HEK293 (cell line): ENCODE data around the gene SH2D1B.

Source experiments
- CTCF ChIA-PET: fragments of 350-600 bp; formaldehyde crosslinking; extraction: SDS; loops from one replicate; lab custom pipeline; 2021; ENCODE audit warnings: antibody characterized with exemption; lab: Yijun Ruan, JAX
- POLR2A ChIA-PET: fragments of 300-600 bp; formaldehyde crosslinking; extraction: SDS; loops from one replicate; lab custom pipeline; 2020; ENCODE audit warnings: antibody characterized with exemption, inconsistent platforms; lab: Yijun Ruan, JAX
- H3K27ac ChIP-seq: fragments of 200-500 bp; sonication (Bioruptor generic); 2 replicates; pipeline ENCODE4 v1.5.1; 2014; ENCODE audit warnings: low read depth, low read length, control low read depth, inconsistent platforms; ENCODE audit errors: extremely low read depth
- H3K36me3 ChIP-seq, 2 experiments: fragments of 200-500 bp in 1 of 2; sonication (Bioruptor generic) in 1 of 2; 1 replicate in 1 of 2; 2 replicates in 1 of 2; pipeline ENCODE4 v1.5.1; 2014 to 2017; ENCODE audit warnings: inconsistent platforms in 2 of 2, low read length in 2 of 2; ENCODE audit not compliant: control insufficient read depth in 2 of 2, insufficient read depth in 1 of 2
- H3K4me1 ChIP-seq: fragments of 200-500 bp; sonication (Bioruptor generic); 2 replicates; pipeline ENCODE4 v1.5.1; 2014; ENCODE audit warnings: mild to moderate bottlenecking, low read length, inconsistent platforms; ENCODE audit not compliant: control insufficient read depth, insufficient read depth
- H3K4me3 ChIP-seq: 2 replicates; pipeline ENCODE4 v1.5.1; 2011; ENCODE audit warnings: low read depth, mild to moderate bottlenecking, control low read depth, low read length, moderate library complexity
- H3K9me3 ChIP-seq: fragments of 200-500 bp; sonication (Bioruptor generic); 2 replicates; pipeline ENCODE4 v1.5.1; 2014; ENCODE audit warnings: low read depth, low read length, inconsistent platforms; ENCODE audit not compliant: control insufficient read depth, insufficient read depth
- BCL11A ChIP-seq: fragments of 450-650 bp; formaldehyde crosslinking; IDR thresholded peaks from 2 replicates; pipeline ENCODE4 v1.5.1; 2016; ENCODE audit warnings: low read depth, missing biosample characterization, missing genetic modification characterization
- EGR2 ChIP-seq: fragments of 450-650 bp; formaldehyde crosslinking; IDR thresholded peaks from 2 replicates; pipeline ENCODE4 v1.5.1; 2016; ENCODE audit warnings: low read depth, missing biosample characterization, missing genetic modification characterization
- GLIS1 ChIP-seq: fragments of 450-650 bp; formaldehyde crosslinking; IDR thresholded peaks from 2 replicates; pipeline ENCODE4 v1.5.1; 2016; ENCODE audit warnings: missing biosample characterization, missing genetic modification characterization
- HOXC10 ChIP-seq: sonication (generic); formaldehyde crosslinking; IDR thresholded peaks from 2 replicates; pipeline ENCODE4 v1.8.1; 2023; ENCODE audit warnings: mild to moderate bottlenecking, missing genetic modification reagents
- KLF10 ChIP-seq: fragments of 450-650 bp; IDR thresholded peaks from 2 replicates; pipeline ENCODE4 v1.5.1; 2018; ENCODE audit warnings: missing biosample characterization, mild to moderate bottlenecking, missing genetic modification characterization
- MEIS1 ChIP-seq: sonication (generic); formaldehyde crosslinking; IDR thresholded peaks from 2 replicates; pipeline ENCODE4 v1.8.1; 2022; ENCODE audit warnings: missing genetic modification reagents, mild to moderate bottlenecking, borderline replicate concordance
- SP2 ChIP-seq: fragments of 450-650 bp; formaldehyde crosslinking; IDR thresholded peaks from 2 replicates; pipeline ENCODE4 v1.5.1; 2016; ENCODE audit warnings: missing biosample characterization, missing genetic modification characterization
- TRIM28 ChIP-seq: IDR thresholded peaks from 2 replicates; pipeline ENCODE4 v1.6.1; 2011; ENCODE audit warnings: low read length, control low read depth, borderline replicate concordance
- WT1 ChIP-seq: fragments of 450-650 bp; formaldehyde crosslinking; IDR thresholded peaks from 2 replicates; pipeline ENCODE4 v1.5.1; 2016; ENCODE audit warnings: missing biosample characterization, missing genetic modification characterization
- ZBTB1 ChIP-seq: fragments of 450-650 bp; formaldehyde crosslinking; IDR thresholded peaks from 2 replicates; pipeline ENCODE4 v1.5.1; 2016; ENCODE audit warnings: missing biosample characterization, missing genetic modification characterization
- ZBTB8A ChIP-seq: fragments of 450-650 bp; formaldehyde crosslinking; IDR thresholded peaks from 2 replicates; pipeline ENCODE4 v1.5.1; 2016; ENCODE audit warnings: missing biosample characterization, missing genetic modification characterization
- ZNF174 ChIP-seq: fragments of 450-650 bp; formaldehyde crosslinking; IDR thresholded peaks from 2 replicates; pipeline ENCODE4 v1.5.0; 2017; ENCODE audit warnings: missing biosample characterization, mild to moderate bottlenecking, missing genetic modification characterization
- ZNF266 ChIP-seq: fragments of 450-650 bp; formaldehyde crosslinking; IDR thresholded peaks from 2 replicates; pipeline ENCODE4 v1.5.1; 2016; ENCODE audit warnings: missing biosample characterization, missing genetic modification characterization, low read depth
- ZNF341 ChIP-seq: fragments of 450-650 bp; formaldehyde crosslinking; IDR thresholded peaks from 2 replicates; pipeline ENCODE4; 2016; ENCODE audit warnings: low read depth, missing biosample characterization, missing genetic modification characterization
- ZNF37A ChIP-seq: fragments of 450-650 bp; IDR thresholded peaks from 2 replicates; pipeline ENCODE4 v1.5.1; 2018; ENCODE audit warnings: missing biosample characterization, missing genetic modification characterization
- ZNF423 ChIP-seq: fragments of 450-650 bp; formaldehyde crosslinking; IDR thresholded peaks from 2 replicates; pipeline ENCODE4 v1.5.1; 2016; ENCODE audit warnings: missing biosample characterization, missing genetic modification characterization
- ZNF426 ChIP-seq: fragments of 450-650 bp; formaldehyde crosslinking; IDR thresholded peaks from 2 replicates; pipeline ENCODE4 v1.5.1; 2017; ENCODE audit warnings: missing biosample characterization, missing genetic modification characterization, mild to moderate bottlenecking, inconsistent platforms, moderate library complexity
- ZNF548 ChIP-seq: fragments of 450-650 bp; formaldehyde crosslinking; IDR thresholded peaks from 2 replicates; pipeline ENCODE4 v1.5.1; 2016; ENCODE audit warnings: missing biosample characterization, missing genetic modification characterization
- ZNF664 ChIP-seq: fragments of 450-650 bp; formaldehyde crosslinking; IDR thresholded peaks from 2 replicates; pipeline ENCODE4 v1.5.1; 2016; ENCODE audit warnings: missing biosample characterization, missing genetic modification characterization
- ZNF677 ChIP-seq: fragments of 450-650 bp; IDR thresholded peaks from 2 replicates; pipeline ENCODE4 v1.5.0; 2018; ENCODE audit warnings: missing biosample characterization, mild to moderate bottlenecking, missing genetic modification characterization, moderate library complexity
- ZNF837 ChIP-seq: fragments of 450-650 bp; formaldehyde crosslinking; IDR thresholded peaks from 2 replicates; pipeline ENCODE4 v1.5.1; 2016; ENCODE audit warnings: missing biosample characterization, missing genetic modification characterization
- TF ChIP-seq, protein P1 (sequence below): fragments of 450-650 bp; formaldehyde crosslinking; optimal IDR thresholded peaks from 2 replicates; pipeline ENCODE3; 2016; ENCODE audit warnings: missing biosample characterization, mild to moderate bottlenecking, missing genetic modification characterization
- TF ChIP-seq, protein P2 (sequence below): fragments of 450-650 bp; formaldehyde crosslinking; conservative IDR thresholded peaks from 2 replicates; pipeline ENCODE4 v1.5.1; 2016; ENCODE audit warnings: low read depth, missing biosample characterization, missing genetic modification characterization
- TF ChIP-seq, protein P3 (sequence below): fragments of 450-650 bp; formaldehyde crosslinking; IDR thresholded peaks from 2 replicates; pipeline ENCODE4 v1.5.1; 2017; ENCODE audit warnings: missing biosample characterization, mild to moderate bottlenecking, missing genetic modification characterization, moderate library complexity

SH2D1B gene

DNA sequence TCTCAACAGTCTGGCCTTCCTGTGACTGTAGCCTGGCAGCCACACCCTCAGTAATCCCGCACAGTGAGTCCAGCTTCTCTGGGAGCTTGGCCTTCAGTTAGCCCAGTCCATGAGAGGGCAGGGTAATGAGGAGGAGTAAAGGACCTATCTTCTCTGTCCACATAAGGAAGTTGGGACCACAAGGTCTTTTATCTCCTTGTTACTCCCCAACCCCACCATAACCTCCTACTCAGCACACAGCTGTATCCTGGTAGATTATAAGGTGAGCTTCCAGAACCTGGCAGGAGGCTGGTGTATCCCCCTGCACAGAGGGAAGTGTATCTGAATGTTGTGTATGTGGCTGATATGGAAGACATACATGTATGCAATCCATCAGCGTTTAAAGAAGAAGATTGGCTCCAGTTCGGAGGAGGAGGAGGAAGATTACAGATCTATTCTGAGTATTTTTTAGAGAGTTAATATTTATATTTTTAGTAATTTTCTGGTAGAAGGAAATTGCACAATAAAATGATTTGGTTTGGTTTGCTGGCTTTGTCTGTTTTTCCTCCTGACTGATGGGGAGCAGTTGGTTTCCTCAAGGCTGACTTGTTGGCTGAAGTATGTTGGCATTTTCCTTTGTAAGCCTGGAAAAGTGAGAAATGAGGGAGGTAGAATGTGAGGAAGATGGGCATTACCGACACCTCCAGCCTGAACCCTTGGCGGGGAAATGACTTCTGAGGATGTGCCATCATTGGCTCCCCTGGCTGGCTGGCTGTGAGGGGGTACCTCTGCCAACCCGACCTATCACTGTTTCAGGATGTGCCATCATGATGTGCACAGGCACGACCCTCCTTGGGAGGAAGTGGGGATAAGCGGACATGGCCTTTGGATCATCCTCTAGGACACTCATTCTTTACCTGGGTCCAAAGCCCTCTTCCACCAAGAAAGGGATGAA lies 25.4 kb downstream of the SH2D1B start:
- H3K4me1 ChIP-seq, result no peaks in the 10 kb centered on the region
- POLR2A ChIA-PET, result no interaction called here
- CTCF ChIA-PET, result interaction anchor here (0.6 to 1.2 kb wide), 2 partner anchors 139 to 330 kb away, joined by 3 read pairs; no protein-coding TSS in a partner anchor
- peaks cover 0 to 16% of the 10 kb centered on the region in 2 experiments; a peak in 1 of 3 replicates for H3K36me3 ChIP-seq
- no peak overlapping the region for H3K4me3 ChIP-seq
- no peak for TF ChIP-seq ZBTB8A (tag by site-specific recombination)
- TF ChIP-seq, protein P1, sequence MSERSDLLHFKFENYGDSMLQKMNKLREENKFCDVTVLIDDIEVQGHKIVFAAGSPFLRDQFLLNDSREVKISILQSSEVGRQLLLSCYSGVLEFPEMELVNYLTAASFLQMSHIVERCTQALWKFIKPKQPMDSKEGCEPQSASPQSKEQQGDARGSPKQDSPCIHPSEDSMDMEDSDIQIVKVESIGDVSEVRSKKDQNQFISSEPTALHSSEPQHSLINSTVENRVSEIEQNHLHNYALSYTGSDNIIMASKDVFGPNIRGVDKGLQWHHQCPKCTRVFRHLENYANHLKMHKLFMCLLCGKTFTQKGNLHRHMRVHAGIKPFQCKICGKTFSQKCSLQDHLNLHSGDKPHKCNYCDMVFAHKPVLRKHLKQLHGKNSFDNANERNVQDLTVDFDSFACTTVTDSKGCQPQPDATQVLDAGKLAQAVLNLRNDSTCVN (tag by site-specific recombination), result no peak
- TF ChIP-seq ZNF426 (tag by site-specific recombination), result no peak
- TF ChIP-seq SP2 (tag by site-specific recombination), result no peak
- no peak for TF ChIP-seq ZNF664 (tag by site-specific recombination)
- no peak for TF ChIP-seq ZNF548
- TF ChIP-seq ZNF37A, result no peak
- no peak for TF ChIP-seq ZNF174
- no peak for TF ChIP-seq ZNF266 (tag by site-specific recombination)
- no peak overlapping the region for H3K27ac ChIP-seq
- no peaks in the 10 kb centered on the region for H3K9me3 ChIP-seq

DNA sequence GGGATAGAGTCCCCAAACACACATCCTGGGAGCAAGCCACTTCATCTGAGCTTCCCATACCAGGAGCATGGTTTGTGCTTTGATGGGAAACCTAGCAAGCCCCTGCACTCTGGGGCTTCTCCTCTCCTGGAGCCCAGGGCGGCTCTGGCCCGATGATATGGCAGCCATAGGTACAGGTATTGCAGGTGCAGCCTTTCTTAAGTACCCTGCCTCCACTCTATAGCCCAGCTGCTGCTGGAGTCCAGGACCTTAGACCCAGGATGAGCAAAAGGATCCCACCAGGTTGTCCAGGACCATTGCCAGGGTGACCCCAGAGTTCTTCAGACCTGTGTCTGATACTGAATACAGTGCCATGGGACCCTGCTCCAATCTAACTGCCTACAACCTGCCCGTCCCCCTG lies 26.2 kb downstream of the SH2D1B start:
- Histone ChIP-seq H3K27ac (no peak overlapping the region), H3K36me3 (peaks cover 0 to 16% of the 10 kb centered on the region in 2 experiments; a peak in 1 of 3 replicates), H3K9me3 (no peaks in the 10 kb centered on the region), H3K4me3 (no peak overlapping the region), H3K4me1 (no peaks in the 10 kb centered on the region)
- ChIA-PET CTCF (interaction anchor here (1.2 kb wide), 1 partner anchor 329 kb away, joined by 3 read pairs; no protein-coding TSS in a partner anchor), POLR2A (no interaction called here)
- TF ChIP-seq ZNF341 (no peak), HOXC10 (CRISPR knock-in tag) (no peak), KLF10 (tag by site-specific recombination) (no peak), ZNF423 (tag by site-specific recombination) (no peak), ZNF677 (tag by site-specific recombination) (no peak), TRIM28 (no peak), GLIS1 (tag by site-specific recombination) (no peak), ZNF837 (tag by site-specific recombination) (no peak), ZBTB1 (tag by site-specific recombination) (no peak), WT1 (no peak), BCL11A (tag by site-specific recombination) (no peak), MEIS1 (CRISPR knock-in tag) (no peak), EGR2 (tag by site-specific recombination) (no peak)
- TF ChIP-seq, protein P2, sequence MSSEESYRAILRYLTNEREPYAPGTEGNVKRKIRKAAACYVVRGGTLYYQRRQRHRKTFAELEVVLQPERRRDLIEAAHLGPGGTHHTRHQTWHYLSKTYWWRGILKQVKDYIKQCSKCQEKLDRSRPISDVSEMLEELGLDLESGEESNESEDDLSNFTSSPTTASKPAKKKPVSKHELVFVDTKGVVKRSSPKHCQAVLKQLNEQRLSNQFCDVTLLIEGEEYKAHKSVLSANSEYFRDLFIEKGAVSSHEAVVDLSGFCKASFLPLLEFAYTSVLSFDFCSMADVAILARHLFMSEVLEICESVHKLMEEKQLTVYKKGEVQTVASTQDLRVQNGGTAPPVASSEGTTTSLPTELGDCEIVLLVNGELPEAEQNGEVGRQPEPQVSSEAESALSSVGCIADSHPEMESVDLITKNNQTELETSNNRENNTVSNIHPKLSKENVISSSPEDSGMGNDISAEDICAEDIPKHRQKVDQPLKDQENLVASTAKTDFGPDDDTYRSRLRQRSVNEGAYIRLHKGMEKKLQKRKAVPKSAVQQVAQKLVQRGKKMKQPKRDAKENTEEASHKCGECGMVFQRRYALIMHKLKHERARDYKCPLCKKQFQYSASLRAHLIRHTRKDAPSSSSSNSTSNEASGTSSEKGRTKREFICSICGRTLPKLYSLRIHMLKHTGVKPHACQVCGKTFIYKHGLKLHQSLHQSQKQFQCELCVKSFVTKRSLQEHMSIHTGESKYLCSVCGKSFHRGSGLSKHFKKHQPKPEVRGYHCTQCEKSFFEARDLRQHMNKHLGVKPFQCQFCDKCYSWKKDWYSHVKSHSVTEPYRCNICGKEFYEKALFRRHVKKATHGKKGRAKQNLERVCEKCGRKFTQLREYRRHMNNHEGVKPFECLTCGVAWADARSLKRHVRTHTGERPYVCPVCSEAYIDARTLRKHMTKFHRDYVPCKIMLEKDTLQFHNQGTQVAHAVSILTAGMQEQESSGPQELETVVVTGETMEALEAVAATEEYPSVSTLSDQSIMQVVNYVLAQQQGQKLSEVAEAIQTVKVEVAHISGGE, result no peak
- TF ChIP-seq, protein P3, sequence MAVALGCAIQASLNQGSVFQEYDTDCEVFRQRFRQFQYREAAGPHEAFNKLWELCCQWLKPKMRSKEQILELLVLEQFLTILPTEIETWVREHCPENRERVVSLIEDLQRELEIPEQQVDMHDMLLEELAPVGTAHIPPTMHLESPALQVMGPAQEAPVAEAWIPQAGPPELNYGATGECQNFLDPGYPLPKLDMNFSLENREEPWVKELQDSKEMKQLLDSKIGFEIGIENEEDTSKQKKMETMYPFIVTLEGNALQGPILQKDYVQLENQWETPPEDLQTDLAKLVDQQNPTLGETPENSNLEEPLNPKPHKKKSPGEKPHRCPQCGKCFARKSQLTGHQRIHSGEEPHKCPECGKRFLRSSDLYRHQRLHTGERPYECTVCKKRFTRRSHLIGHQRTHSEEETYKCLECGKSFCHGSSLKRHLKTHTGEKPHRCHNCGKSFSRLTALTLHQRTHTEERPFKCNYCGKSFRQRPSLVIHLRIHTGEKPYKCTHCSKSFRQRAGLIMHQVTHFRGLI, result no peak
